Measurements from ENCODE around the gene HUWE1.

- TF ChIP-seq REST (IDR thresholded peaks at IDR 0.05) (no peak), POLR2A (IDR thresholded peaks at IDR 0.05; ENCODE audit: low read length) (no peak), EP300 (IDR thresholded peaks at IDR 0.05) (no peak)
Observed at GRCh38 chrX:53732797-53733196, 46.3 kb upstream of the HUWE1 start.
